Measurements from ENCODE around the gene MAPK8.
"Not testable (repeated sequence)": the region's sequence is repeated elsewhere in the genome, so short reads cannot be mapped to it uniquely, and the experiment has no call there.

The MAPK8 gene

DNA sequence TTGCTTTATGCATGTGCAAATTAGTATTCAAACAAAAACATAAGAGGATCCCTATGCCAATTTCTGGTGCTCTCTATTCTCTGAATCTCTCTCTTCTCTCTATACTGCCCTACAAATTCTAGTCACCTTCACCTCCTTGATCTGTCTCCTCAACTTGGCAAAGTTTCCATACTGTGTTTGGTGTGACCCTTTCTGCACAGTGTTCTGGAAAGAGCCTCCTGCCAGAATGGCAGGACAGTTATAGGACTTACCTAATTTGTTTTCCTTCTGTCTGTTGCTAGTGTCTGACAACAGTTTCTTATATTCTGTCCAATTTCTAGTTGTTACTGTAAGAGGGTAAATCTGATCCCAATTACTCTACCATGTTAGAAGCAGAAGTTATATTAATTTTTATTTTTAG is 34.3 kb downstream of the MAPK8 start:
- DNase-seq, result no peak

GRCh38 chr10:48343106-48343505 is 36.6 kb downstream of the MAPK8 start:
- no peak for DNase-seq

- no peak for DNase-seq
Measured at GRCh38 chr10:48343921-48344598, 37.6 kb downstream of the MAPK8 start.

GRCh38 chr10:48346248-48346647 is 39.8 kb downstream of the MAPK8 start:
- not testable (repeated sequence) for DNase-seq

DNA sequence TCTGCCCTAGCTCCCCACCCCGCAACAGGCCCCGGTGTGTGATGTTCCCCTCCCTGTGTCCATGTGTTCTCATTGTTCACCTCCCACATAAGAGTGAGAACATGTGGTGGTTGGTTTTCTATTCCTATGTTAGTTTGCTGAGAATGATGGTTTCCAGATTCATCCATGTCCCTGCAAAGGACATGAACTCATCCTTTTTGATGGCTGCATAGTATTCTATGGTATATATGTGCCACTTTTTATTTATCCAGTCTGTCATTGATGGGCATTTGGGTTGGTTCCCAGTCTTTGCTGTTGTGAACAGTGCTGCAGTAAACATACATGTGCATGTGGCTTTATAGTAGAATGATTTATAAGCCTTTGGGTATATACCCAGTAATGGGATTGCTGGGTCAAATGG is 41.1 kb downstream of the MAPK8 start:
- not testable (repeated sequence) for DNase-seq

- not testable (repeated sequence) for DNase-seq
Measured at GRCh38 chr10:48347943-48348342, 41.5 kb downstream of the MAPK8 start.

GRCh38 chr10:48353246-48353645 is 46.8 kb downstream of the MAPK8 start:
- no peak for DNase-seq

- DNase-seq, result no peak
Measured at GRCh38 chr10:48357631-48358030, 51.2 kb downstream of the MAPK8 start.

DNA sequence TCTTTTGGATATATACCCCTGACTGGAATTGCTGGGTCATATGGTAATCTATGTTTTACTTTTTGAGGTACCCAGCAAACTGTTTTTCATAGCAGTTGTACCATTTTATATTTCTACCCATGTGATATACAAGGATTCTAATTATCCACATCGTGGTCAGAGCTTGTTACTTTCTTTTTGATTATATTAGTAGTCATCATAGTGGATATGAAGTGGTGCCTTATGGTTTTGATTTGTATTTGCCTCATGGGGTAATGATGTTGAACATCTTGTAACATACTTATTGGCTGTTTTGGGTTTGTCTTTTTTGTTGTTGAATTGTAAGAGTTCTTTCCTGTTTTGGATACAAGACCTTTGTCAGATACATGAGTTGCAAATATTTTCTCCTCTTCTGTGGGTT is 51.7 kb downstream of the MAPK8 start:
- DNase-seq, result no peak

DNA sequence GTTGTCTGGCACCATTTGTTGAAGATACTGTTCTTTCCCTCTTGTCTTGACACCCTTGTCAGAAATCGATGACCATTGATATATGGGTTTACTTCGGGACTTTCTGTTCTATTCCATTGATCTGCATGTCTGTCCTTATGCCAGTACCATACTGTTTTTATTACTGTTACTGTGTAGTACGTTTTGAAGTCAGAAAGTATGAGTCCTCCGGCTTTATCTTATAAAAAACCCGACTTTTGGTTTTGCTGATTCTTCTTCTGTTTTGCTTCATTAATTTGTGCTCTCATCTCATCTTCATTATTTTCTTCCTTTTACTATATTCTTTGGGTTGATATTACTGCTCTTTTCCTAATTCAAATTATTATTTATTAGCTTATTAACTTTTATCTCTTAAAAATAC is 52.4 kb downstream of the MAPK8 start:
- no peak for DNase-seq

DNA sequence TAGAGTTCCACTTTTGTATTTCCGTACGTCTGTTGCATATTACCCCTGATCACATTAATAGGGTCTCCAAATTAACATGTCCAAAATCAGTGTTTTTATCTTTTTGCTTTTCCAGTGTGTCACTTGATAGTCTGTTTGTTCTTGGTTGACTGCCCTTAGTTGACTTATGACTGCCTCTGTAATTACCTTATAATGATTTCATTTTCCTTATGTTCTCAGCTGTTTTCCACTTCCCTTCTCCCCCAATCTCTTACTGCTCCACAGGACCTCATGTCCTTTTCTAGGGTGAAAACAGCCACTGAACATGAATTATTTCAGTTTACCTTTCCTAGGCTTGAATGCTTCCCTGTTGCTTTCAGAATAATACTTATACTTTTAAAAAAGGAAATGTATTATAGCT is 54.7 kb downstream of the MAPK8 start:
- DNase-seq, result no peak

- peak; percentile 9 for DNase-seq
Measured at GRCh38 chr10:48363617-48364355, 57.3 kb downstream of the MAPK8 start.

GRCh38 chr10:48364659-48365405 is 58.4 kb downstream of the MAPK8 start:
- DNase-seq, result no peak

DNA sequence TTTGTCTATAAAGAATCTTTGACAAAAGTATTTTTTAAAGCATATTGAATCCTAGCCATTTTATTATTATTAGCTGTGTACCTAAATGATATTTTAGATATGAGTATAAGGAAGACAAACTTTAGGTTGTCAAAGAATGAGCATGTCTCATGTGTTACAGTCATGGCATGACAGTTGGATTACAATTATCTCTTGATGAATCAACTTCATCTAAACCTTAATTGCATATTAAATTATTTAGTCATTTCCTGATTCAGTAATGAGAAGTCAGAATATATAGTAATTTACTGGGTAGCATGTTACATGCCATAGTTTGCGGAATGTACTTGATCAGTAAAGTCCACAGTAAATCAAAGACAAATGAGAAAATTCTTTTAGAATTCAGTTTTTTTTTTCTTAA is 59.2 kb downstream of the MAPK8 start:
- no peak for DNase-seq

DNA sequence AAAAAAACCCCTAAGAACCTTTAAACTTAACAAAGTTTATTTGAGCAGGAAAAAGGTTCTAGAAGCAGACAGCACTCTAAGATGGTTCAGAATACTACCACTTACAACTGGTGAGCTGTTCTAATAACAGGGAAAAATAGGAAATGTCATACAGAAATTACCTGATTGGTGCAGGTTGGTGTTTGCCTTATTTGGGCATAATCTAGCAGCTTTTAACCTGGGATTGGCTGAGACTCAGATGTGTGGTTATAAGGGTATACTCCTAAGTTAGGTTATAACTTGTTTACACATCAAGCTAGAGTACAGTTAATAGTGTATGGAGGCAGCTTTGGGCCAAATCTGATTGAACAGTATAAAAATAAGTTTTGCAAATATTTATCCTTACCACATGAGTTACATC is 59.8 kb downstream of the MAPK8 start:
- no peak for DNase-seq

- DNase-seq, result no peak
Measured at GRCh38 chr10:48369501-48369900, 63.0 kb downstream of the MAPK8 start.

DNA sequence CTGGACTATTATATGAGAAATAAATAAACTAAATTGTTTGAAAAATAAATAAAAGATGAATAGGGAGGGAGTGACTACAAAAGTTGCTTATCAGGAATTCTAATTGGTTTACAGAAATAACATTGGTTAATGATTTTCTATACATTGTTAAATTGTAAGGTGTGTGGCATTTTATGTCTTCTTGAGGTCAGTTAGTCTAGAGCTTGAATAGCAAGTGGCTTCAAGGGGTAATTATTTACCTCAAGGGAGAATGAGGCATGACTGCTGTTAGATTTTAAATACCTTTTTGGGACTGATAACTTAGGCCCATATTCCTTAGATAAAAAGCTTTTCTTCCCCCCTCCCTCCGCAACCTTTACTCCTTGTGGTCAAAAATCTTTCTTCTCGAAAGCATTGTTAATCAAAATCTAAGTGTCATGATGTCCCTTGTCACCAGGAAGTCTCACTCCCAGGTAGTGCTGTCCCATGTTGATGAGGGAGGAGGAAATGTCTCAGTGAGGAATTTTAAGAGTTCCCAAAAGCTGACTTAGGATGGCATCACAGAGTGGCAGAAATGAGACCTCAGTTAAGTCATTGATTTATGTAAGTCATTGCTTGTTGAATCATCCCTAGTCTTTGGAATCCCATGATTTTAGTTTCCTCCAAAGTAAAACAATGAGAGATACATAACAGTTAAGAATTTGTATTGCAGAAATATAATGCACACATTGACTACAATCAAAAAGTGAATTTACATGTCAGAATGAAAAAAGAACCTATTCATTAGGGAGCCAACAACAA is 71.5 kb downstream of the MAPK8 start:
- DNase-seq, result no peak

DNA sequence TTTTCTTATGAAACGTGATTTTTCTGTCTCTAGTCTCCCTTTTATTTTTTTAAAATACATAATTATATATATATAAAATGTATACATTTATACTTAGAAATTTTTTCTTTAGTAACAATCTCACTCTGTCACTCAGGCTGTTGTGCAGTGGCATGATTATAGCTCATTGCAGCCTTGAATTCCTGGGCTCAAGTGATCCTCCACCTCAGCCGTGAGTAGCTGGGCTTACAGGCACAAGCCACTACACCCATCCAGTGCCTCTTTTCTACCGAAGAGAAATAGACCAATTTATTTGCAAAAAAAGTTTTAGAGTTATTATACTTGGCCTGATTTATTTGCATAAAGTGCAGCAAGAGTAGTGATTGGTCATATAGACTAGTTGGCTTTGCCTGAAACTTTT is 72.2 kb downstream of the MAPK8 start:
- no peak for DNase-seq

GRCh38 chr10:48381971-48382370 is 75.5 kb downstream of the MAPK8 start:
- DNase-seq, result no peak

DNA sequence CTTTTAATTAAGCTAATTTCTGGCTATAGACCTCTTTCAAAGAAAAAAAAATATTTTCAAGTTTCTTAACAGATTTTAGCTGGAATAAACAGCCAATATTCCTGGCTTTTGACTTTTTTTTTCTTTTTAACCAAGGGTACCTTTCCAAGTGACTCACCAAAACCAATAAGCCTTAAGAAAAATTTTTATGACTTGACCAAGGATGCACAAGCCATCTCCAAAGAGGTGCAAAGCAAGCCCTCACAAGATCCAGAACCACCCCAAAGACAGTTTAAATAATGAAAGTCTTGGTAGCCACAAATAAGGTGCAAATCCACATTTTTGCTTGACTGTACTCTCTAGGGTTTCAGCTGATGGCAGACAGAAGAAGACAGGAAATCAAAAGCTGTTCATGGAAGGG is 76.5 kb downstream of the MAPK8 start:
- DNase-seq, result no peak

GRCh38 chr10:48383393-48383792 is 76.9 kb downstream of the MAPK8 start:
- no peak for DNase-seq

- DNase-seq, result no peak
Measured at GRCh38 chr10:48384699-48384982, 78.2 kb downstream of the MAPK8 start.

- no peak for DNase-seq
Measured at GRCh38 chr10:48389272-48389671, 82.8 kb downstream of the MAPK8 start.

Data from activated CD4-positive, alpha-beta T cell treated with anti-CD3 and anti-CD28 coated beads, Interleukin-2, amount 50 U/mL, for 1 hour (primary cell).